Urothelium cell line (cell line): Measurements from ENCODE around the gene OPN1MW3.
"Not testable (repeated sequence)": the region's sequence is repeated elsewhere in the genome, so short reads cannot be mapped to it uniquely, and the experiment has no call there.

Source experiments
- DNase-seq: peaks from one replicate; pipeline ENCODE4 v3.0.0; 2011; ENCODE audit warnings: low spot score, mixed read lengths
- FAIRE-seq: peaks from 2 replicates; lab custom pipeline; 2011; peaks lifted over from hg19 to GRCh38; lab: Jason Lieb, UNC

The OPN1MW3 gene

DNA sequence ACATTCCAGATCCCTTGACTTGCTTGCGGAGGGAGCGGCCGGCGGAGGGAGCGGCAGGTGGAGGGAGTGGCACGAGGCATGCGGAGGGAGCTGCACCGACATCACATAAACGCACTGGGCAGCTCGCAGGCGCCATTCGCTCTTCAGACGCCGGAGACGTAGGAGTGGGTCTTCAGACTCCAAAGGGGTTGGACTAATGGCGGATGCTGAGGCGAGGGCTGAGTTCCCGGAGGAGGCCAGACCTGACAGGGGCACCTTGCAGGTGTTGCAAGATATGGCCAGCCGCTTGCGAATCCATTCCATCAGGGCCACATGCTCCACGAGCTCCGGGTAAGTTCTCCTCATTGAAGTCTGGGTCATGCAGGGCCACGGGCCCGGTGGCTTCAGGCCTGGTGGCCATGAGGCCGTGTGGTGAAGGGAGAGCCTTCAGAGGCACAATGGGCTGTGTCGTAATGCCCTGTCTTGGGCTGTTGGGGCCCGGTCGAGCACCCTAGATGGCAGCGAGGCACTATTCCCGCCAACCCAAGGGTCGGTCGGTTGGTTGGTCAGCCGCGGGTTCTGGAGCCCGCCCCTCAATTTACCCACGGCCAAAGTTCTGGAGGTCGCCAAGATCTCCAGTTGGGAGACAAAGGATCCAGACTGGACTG lies 38.4 kb downstream of the OPN1MW3 start, which contains the start of gene TKTL1:
Gene TKTL1 (plus strand): TSS at position 132 of the 647 bp plus-strand sequence. CDS start 65 bp downstream, at position 197.
- no peak for DNase-seq

DNA sequence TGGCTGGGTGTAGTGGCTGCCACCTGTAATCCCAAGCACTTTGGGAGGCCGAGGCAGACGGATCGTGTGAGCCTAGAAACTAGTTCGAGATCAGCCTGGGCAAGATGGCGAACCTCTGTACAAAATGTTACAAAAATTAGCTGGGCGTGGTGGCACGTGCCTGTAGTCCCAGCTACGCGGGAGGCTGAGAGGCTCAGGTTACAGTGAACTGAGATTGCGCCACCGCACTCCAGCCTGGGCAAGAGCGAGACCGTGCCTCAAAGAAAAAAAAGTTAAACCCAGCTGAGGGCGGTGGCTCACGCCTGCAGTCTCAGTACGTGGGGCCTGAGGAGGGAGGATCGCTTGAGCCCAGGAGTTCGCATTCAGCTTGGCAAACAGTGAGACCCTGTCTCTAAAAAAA lies 39.3 kb downstream of the OPN1MW3 start:
- FAIRE-seq: no peak
- no peak for DNase-seq

More for the DNA sequence above, 38.4 kb downstream of the OPN1MW3 start, which contains the start of gene TKTL1:
- FAIRE-seq: no peak

GRCh38 chrX:154298312-154298711 lies 40.9 kb downstream of the OPN1MW3 start:
- no peak for FAIRE-seq
- no peak for DNase-seq

GRCh38 chrX:154300816-154301215 lies 43.4 kb downstream of the OPN1MW3 start:
- no peak for DNase-seq
- no peak for FAIRE-seq

GRCh38 chrX:154302998-154303397 lies 45.6 kb downstream of the OPN1MW3 start:
- FAIRE-seq, DNase-seq: not testable (repeated sequence)

GRCh38 chrX:154303476-154303875 lies 46.1 kb downstream of the OPN1MW3 start:
- FAIRE-seq (no peak), DNase-seq (no peak)

DNA sequence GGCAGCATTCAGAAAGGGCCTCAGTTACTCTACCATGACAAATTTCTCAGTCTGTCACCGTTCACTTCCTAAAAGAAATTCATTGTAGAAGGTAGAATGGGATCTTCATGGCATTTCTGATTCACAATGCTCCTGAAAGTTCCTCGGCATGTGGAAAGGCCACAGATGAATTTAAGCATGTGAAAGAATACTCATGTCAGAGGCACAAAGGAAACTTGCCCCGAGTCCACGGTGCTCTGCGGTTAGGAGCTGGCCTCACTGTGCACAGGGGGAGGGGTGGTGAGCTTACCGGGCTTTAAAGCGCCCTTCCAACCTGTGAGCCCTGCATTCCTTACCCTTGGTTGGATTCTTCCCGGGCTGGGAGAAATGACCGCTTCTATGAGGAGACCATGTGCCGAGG lies 47.5 kb downstream of the OPN1MW3 start:
- no peak for FAIRE-seq
- DNase-seq: no peak

DNA sequence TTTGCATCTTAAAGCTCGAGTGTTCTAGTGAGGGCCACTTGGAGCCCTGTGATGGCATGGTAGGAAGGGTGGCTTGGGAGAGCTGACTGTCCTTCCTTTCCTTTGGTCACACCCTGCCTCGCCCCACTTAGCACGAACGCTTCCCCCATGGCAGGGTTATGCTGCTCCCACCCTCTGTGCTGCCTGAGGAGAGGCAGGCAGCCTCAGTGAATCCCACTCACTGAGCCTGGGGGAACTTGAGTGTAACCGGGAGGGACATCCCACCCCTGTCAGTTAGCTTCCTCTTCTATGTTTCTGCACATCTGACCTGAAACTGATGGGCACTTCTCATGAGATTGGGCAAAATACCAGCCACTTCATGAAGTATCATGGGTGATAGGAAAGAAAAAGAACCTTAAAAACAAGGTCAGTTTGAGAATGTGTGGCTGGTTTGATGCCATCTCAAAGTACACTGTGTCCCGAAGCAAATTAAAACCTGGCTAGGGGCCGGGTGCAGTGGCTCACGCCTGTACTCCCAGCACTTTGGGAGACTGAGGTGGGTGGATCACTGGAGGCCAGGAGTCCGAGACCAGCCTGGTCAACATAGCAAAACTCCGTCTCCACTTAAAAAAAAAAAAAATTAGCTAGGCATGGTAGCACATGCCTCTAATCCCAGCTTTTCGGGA lies 48.3 kb downstream of the OPN1MW3 start:
- no peak for FAIRE-seq

GRCh38 chrX:154307202-154307601 lies 49.8 kb downstream of the OPN1MW3 start:
- no peak for FAIRE-seq
- no peak for DNase-seq

More for the DNA sequence above, 48.3 kb downstream of the OPN1MW3 start:
- DNase-seq: no peak

DNA sequence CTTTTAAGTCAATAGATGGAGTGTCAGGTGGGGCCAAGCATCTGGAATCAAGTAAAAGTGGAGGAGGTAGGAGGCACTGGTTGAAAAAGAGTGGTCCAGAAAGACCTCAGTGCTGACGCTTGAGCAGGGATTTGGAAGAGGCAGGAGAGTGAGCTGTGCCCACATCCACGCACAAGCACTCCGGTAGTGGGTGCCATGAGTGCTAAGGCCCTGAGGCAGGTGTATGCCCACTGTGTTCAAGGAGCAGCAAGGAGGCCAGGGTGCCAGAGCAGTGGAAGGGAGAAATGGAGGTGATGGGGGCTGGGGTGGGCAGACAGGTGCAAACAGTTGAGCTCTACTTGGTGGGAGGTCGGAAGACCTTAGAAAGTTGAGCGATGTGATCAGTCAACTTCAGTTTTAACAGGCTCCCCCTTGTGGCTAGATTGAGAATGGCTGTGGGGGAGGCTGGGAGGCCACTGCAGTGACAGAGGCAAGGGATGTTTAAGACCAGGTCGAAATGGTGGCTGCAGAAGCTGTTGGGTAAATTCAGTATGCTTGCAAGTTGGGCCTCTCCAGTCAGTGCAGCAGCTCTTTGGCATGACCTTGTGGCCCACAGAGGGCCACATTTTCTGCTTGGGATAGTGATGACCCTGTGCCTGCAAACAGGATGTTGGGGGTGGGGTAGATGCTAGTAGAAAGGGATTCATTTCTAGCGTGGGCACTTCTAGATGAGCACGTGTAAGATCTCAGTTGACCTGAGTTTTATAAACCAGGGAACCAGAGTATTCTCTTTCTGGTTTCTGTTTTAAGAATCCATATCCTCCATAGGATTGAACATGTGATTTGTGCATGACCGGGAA lies 50.9 kb downstream of the OPN1MW3 start:
- peak; percentile 54 for DNase-seq
- FAIRE-seq: no peak

DNA sequence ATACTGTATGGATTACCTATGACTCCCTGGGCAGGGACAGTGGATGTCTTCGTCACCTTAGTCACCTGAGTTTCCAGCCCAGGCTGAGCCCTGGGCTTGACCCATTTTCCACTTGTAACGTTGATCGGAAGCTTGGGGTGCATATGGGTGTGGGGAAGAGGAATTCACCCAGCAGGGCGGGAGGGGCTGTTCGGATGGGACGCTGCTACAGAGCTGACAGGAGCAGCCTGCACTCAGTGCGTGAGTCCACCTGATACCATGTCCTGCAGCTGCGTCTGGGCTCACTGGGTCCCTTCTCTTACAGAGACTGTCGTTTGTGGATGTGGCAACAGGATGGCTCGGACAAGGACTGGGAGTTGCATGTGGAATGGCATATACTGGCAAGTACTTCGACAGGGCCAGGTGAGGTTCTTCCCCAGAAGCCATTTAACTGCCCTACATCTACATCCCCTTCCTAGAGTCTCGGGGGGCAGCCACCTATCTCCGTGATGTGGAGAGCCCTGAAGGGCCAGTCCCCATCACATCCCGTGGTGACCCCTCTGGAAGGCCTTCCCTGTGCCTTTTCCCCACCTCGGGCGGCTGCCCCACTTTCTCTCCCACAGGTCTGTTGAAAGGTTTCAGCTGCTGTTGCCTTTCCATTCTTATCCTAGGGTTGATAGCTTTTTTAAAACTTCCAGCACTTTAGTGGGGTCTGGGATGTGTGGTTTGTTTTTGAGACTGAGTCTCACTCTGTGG lies 51.8 kb downstream of the OPN1MW3 start:
- FAIRE-seq: no peak
- DNase-seq: no peak

DNA sequence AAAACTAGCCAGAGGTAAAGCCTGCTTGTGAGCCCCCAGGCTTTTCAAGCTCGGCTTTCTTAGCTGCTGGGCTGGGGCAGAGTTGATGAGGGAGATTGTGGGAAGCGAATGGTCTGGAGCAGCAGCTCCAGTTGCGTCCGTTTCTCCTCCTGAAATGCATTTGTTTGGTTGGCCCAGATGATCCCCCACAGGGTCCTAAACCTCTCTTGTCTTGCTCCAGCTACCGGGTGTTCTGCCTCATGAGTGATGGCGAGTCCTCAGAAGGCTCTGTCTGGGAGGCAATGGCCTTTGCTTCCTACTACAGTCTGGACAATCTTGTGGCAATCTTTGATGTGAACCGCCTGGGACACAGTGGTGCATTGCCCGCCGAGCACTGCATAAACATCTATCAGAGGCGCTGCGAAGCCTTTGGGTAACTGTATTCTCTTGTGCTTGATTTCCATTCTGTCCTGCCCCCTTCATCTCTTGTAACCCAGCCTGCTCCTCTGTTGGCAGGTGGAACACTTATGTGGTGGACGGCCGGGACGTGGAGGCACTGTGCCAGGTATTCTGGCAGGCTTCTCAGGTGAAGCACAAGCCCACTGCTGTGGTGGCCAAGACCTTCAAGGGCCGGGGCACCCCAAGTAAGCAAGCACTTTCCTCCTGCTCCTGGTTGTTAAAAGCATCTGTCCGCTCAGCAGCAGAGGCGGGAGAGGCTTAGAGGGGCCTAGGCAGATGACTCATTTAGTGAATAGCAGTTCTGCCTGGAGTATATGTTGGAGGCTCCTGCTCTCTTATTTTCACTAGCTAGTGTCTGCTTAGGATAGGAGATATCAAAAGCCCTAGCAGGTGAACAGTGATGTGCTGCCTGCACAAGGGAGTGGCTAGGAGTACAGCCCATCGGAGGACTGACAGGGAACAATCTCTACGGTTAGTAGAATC lies 53.5 kb downstream of the OPN1MW3 start:
- FAIRE-seq (no peak), DNase-seq (no peak)

DNA sequence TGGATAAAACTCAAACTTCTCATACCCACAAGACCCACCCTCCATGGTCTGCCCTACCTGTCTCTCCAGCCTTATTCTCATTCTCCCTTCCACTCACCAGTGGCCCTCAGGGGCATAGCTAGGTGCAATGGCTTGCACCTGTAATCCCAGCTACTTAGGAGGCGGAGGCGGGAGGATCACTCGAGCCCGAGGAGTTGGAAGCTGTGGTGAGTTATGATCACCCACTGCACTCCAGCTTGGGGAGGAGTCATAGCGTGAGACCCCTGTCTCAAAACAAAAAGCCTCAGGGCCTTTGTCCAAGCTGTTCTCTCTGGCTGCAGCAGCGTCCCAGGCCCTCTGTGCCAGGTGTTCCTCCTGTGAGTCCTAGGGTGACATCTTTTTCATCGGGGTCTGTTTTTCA lies 54.7 kb downstream of the OPN1MW3 start:
- FAIRE-seq (no peak), DNase-seq (no peak)

DNA sequence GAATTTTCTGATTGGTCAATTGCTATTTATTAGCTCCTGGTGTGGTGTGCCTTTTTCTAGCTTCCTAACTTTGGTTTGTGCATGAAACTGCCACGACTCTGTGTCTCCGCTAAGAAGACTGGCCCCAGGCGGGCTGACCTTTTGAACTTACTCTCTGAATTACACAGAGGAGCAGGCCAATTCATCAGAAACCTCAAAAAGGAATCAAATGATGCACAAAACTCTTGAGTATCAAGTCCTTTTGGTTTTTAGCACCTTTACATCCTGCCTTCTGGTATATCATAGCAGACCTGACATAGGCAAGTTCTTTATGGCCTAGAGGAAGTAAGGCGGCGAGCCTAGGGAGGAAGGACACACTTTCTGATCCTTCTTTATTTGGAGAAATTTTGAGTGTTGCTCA lies 55.8 kb downstream of the OPN1MW3 start:
- no peak for FAIRE-seq
- no peak for DNase-seq

DNA sequence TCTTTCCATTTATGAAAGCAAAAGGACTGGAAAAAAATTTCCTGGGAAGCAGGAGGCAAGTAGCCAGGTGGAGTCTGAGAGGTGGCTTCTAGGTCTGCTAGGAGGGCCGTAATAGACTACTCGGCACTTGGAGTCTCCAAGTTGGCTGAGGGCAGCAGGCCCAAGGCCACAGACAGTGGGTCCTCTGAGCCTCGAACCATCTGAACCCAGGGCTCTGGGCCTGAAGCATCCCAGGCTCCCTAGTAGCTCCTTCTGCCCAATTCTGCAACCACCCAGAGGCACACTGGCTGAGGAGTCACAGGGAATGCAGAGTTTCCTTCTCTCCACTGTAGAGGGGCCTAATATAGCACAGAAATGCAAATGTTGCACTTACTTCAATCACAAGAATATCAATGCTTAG lies 58.0 kb downstream of the OPN1MW3 start:
- FAIRE-seq: no peak

DNA sequence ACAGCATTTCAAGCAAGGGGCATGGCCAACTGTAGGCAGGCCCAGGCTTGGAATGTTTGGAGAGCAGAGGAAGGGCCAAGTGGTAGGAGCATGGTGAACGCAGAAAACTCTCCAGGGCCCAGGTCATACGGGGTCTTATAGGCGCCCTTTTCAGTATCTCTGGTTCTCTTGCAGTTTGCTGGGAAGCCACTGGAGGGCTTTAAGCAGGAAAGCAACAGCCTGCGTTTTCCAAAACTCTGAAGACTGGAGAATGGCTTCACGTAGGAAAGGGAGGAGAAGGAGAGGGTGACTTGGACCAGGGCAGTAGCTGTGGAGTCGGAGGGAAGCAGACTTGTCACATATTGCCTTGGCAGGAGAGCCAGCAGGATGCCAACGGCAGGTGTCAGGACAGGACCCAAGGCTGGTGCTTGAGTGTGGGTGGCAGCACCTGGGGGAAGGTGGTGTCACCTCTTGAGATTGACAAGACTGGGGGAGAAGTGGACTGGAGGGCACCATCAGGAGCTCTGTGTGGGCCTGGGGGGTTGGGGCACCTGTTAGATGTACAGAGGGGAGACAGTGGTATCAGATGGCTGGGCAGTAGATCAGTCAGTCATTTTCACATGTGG lies 60.1 kb downstream of the OPN1MW3 start:
- DNase-seq (peak; percentile 10), FAIRE-seq (no peak)

More for the DNA sequence above, 58.0 kb downstream of the OPN1MW3 start:
- DNase-seq: no peak

GRCh38 chrX:154320406-154320805 lies 63.0 kb downstream of the OPN1MW3 start:
- no peak for FAIRE-seq

More at GRCh38 chrX:154320406-154320805, 63.0 kb downstream of the OPN1MW3 start:
- no peak for DNase-seq
